T-helper 1 cell treated with Interleukin-12 subunit alpha and Interleukin-12 subunit beta and Interleukin-4 antibody, amounts not matched to agents 30 μg/mL and 1 μg/mL, for 36 hours (primary cell): Measurements from ENCODE around the gene CDS1.

Experiments
- H3K27ac Mint-ChIP-seq: one replicate; pipeline ENCODE4 v1.8.0; 2021; ENCODE audit warnings: mild to moderate bottlenecking, mixed read lengths
- H3K27me3 Mint-ChIP-seq: one replicate; pipeline ENCODE4 v1.8.0; 2021; ENCODE audit warnings: low read depth, mixed read lengths
- H3K36me3 Mint-ChIP-seq: one replicate; pipeline ENCODE4 v1.8.0; 2021; ENCODE audit warnings: low read depth, mixed read lengths
- H3K4me1 Mint-ChIP-seq: one replicate; pipeline ENCODE4 v1.8.0; 2021; ENCODE audit warnings: low read depth, mixed read lengths
- H3K4me3 Mint-ChIP-seq: one replicate; pipeline ENCODE4 v1.8.0; 2021; ENCODE audit warnings: mild to moderate bottlenecking, moderate library complexity, mixed read lengths
- H3K9me3 Mint-ChIP-seq: one replicate; pipeline ENCODE4 v1.8.0; 2021; ENCODE audit warnings: mixed read lengths

Gene CDS1

DNA sequence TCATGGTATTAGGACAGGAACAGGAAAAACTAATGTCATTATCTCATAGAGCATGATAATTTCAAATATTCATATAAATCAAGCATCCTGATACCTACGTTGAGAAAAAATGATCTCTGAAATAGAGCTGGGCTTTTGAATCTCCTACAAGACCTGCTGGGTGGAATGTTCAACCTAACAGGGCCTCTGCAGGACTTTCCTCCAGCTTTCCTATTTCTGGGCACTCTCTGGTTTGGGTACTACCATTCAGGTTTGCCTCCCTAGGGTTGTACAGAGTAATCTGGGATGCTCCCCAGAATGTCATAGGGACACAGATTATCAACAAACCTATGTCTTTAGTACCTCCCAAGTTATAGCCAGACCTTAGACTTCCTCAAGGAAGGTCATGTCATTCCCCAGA, 108.9 kb downstream of the CDS1 start:
- Mint-ChIP-seq H3K36me3 (no peaks in the 10 kb centered on the region), H3K27me3 (no peaks in the 10 kb centered on the region), H3K4me3 (no peak overlapping the region), H3K27ac (no peak overlapping the region), H3K4me1 (no peaks in the 10 kb centered on the region), H3K9me3 (no peaks in the 10 kb centered on the region)

DNA sequence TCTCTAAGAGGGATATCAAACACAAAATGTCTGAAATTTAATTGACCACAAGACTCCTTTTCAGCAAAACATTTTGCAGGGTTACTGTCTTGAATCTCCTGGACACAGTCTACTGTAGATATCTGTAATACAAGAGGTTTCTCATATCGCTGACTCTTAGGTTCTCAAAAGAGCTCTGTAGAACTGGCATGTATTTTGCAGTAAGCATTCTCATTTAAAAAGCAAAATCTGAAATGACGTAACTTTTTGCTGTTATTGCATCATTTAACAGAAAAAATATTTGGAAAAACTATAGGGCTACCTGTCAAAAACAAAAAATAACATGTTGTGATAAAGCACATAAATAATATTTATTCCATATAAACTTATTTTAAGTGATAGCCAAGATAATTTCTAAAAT, 114.2 kb downstream of the CDS1 start:
- no peaks in the 10 kb centered on the region for H3K36me3 Mint-ChIP-seq
- no peak overlapping the region for H3K27ac Mint-ChIP-seq
- H3K27me3 Mint-ChIP-seq, result no peaks in the 10 kb centered on the region
- H3K4me3 Mint-ChIP-seq, result no peak overlapping the region
- H3K4me1 Mint-ChIP-seq, result peaks cover 2% of the 10 kb centered on the region
- H3K9me3 Mint-ChIP-seq, result no peaks in the 10 kb centered on the region

DNA sequence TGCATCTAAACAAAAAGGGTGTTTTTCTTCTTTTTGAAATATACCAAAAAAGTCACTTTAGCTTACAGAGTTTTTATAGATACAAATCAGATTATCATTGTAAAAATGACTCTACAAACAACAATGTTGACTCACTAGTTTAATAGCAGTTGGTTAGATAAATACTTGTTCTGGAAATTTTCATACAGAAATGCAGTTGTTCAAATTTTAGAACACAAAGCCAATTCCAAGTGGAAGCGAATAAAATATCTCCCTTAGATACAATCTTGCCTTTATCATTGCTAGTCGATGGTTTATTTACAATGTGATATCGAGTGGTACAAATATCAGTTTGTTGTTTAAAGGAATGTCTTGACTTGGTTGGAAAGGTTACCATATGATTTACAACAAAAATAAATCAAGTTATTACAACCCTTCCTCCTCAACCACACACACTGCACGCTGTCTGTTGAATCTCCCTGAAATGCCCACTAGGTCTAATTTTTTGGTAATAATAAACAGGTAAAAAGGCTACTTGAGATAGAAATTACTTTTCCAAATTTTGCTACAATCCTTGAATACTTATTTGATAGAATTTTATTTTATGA, 114.8 kb downstream of the CDS1 start:
- H3K9me3 Mint-ChIP-seq, result no peaks in the 10 kb centered on the region
- no peaks in the 10 kb centered on the region for H3K27me3 Mint-ChIP-seq
- H3K4me1 Mint-ChIP-seq, result peaks cover 2% of the 10 kb centered on the region
- H3K27ac Mint-ChIP-seq, result no peak overlapping the region
- H3K4me3 Mint-ChIP-seq, result no peak overlapping the region
- no peaks in the 10 kb centered on the region for H3K36me3 Mint-ChIP-seq

DNA sequence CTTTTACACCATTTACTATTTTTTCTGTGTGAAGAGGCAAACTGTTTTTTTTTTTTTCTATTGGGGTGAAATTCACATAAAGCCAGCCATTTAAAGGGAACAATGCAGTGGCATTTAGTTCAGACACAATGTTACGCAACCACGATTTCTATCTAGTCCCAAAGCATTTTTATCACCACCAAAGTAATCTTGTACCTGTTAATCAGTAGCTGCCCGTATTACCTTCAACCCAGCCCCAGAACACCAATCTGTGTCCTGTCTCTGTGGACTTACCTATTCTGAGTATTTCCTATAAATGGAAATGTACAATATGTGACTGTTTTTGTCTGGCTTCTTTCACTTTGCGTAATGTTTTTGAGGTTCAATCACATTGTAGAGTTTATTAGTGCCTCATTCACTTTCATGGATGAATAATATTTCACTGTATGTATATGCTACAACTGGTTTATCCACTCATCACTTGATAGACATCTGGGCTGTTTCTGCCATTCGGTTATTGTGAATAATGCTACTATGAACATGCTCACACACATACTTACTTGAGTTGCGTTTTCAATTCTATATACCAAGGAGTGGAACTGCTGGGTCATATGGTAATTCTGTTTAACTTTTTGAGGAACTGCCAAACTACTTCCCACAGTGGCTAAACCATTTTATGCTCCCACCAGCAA, 116.2 kb downstream of the CDS1 start:
- Mint-ChIP-seq H3K9me3 (no peaks in the 10 kb centered on the region), H3K36me3 (no peaks in the 10 kb centered on the region), H3K4me1 (peaks cover 2% of the 10 kb centered on the region)

More for the DNA sequence above, 116.2 kb downstream of the CDS1 start:
- Mint-ChIP-seq H3K27me3 (no peaks in the 10 kb centered on the region), H3K27ac (no peak overlapping the region), H3K4me3 (no peak overlapping the region)
